ENCODE results near the gene HBM.
A peak's percentile ranks its signal among the peaks of the same experiment; 100 is the strongest.
"Not testable (repeated sequence)": the region's sequence is repeated elsewhere in the genome, so short reads cannot be mapped to it uniquely, and the experiment has no call there.

The HBM gene, protein sequence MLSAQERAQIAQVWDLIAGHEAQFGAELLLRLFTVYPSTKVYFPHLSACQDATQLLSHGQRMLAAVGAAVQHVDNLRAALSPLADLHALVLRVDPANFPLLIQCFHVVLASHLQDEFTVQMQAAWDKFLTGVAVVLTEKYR

DNA sequence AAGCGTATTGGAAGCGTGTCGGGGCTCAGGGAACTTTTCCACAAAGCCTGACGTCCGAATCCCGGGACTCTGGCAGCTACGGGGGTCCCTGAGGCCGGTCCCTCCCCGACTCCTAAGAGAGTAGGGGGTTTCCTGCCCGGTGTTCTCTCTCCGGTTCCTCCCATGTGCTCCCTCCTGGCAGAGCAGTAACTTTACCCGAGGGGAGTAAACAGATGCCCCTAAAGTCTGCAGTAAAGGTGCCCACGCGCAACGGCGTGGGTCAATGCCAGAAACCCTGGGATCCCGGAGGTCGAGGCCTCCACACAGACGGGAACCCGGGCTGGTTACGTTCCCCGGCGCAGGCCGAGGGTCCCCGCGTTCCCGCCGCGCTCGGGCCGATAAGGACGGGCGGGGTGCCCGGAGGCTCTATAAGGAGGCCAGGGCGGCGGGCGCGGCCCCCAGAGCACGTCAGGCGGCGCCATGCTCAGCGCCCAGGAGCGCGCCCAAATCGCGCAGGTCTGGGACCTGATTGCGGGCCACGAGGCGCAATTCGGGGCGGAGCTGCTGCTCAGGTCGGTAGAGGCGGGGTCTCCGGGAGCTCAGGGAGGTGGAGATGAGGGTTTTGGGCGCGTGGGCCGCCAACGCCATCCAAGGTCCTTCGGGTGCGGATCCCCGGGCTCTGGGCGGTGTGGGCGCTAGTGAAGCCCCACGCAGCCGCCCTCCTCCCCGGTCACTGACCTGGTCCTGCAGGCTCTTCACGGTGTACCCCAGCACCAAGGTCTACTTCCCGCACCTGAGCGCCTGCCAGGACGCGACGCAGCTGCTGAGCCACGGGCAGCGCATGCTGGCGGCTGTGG lies at the start of gene HBM:
TSS of gene HBM (plus strand) at position 440 of the 836 bp plus-strand sequence. CDS start at position 460, 20 bp downstream.
- no peak for DNase-seq

DNA sequence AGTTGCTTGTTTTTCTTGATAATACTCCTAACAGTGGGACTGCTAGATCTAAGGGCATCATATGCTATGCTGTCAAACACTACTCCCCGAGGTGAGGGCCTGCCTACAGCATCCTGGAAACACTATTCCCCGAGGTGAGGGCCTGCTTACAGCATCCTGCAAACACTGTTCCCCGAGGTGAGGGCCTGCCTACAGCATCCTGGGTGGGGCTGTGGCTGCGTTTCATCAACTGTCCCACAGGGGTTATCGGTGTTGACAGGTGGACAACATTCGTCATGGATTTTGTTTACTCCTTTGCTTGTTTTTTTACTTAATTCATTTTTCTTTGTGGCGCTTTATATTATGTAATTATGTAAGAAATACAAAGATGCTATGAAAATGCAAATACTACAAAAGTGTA lies 49.8 kb upstream of the HBM start:
- no peak for DNase-seq

DNA sequence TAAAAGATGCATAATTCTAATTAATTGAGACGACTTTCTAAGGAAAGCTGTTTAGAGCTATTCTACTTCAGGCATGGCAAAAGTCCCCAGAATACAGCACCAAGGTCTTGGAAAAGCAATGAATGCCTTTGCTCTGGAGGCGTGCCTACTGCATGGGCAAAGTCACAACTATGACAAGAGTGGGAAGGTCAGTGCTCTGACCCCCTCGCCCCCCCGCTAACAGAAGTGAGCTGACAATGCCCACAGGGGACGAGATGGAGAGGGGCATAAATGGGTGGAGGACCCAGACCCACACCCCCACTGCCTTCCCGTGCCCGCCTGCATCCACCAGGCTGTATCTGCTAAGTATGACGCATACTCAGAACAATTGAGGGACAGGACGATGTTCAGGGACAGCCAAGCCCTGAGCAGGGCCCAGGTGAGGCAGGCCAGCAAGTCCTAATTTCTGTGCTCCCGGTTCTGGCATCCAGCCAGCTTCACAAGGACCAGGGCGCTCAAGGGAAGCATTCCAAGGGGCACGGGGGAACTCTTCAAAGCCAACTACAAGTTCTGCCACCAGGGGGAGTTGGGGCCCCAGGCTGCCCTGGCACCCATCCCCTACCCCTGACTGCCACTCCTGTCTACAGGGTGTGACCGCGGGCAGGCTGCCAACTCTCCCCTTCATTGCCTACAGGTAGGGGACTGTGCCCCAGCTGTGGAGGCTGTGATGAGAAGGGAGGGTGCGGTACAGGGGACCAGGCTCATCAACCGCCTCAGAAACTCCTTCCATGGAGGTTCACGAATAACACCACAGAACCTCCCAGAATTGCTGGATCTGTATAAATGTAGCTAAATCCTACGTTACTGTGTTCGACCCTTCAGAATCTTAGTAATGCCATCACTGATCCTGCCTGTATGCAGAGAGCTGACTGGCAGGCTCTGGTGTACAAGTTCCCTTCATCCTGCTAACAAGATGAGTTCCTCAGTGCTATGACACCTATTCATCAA lies 48.1 kb upstream of the HBM start:
- DNase-seq = peak; percentile 82

DNA sequence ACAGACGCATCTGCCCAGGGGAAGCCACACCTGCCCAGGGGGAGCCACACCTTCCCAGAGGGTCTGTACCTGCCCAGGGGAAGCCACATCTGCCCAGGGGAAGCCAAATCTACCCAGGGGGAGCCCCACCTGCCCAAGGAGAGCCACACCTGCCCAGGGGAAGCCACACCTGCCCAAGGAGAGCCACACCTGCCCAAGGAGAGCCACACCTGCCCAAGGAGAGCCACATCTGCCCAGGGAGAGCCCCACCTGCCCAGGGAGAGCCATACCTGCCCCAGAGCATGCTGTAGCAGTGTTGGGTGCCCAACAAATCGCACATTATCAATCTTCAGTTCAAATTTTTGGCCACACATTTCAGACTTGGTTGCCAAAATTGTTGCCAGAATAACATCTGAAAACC lies 46.9 kb upstream of the HBM start:
- DNase-seq = no peak

DNA sequence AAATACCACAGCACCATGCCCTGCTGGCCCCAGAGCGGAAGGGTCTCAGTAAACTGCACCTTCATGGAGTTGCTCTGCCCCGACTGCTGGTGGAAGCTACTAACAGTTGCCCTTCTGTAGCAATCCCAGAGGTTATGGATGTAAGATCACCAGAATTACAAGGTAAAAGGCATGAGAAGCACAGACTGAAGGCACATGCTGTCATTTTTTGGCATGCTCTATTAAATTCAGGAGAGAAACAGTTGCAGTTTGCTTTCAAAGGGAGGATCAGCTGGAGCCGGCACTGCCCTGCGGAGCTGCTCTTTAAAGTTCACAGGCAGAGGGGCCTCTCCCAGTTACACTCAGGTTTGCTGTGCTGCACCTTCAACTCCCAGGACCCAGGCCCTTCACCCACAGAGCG lies 46.5 kb upstream of the HBM start:
- DNase-seq = no peak

DNA sequence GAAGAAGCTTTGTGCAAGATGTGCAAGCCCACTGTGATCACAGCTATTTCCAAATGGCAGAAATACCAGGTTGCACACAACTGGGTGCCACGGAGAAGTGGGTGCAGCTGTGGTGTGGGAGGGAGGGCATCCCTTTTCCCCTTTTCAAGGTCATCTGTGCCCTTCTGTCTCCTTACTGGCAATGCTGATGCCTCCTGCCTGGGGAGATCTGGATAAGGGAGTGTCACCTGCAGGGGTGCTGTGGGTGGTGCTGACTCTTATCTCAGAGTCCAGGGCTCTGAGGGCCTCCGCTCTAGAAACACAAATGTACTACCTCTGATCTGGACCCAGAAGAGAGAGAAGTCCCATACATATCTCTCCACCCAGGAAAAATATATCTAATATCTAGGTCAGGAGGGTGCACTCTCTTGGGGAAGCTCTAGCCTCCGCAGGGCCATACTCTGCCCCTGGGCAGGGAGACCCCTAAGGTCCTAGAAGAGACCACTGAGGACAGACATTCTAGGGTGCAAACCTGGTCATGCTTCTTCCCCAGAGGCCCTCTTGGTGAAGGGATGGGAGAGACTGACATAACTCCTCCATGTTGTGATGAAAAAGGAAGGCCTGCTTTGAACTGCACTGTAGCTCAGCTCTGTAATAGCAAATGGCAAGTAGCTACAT lies 45.8 kb upstream of the HBM start:
- DNase-seq = no peak

DNA sequence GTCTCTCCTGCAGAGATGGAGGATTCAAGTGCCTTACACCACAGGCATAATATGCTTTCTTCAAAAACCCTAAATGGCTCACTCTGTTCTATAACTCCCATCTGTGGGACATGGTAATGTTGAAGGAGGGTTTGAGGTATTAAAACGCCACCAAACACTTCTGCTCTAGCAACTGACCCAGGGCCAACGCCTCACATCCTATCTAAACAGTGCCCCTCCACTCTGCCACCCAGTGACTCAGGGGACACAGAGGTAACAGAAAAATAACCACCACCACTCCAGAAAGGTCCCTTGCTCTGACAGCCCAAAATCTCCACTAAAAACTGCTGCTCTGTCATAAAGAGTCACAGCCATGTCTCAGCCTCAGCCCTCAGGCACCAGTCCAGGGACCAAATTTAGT lies 45.0 kb upstream of the HBM start:
- no peak for DNase-seq

DNA sequence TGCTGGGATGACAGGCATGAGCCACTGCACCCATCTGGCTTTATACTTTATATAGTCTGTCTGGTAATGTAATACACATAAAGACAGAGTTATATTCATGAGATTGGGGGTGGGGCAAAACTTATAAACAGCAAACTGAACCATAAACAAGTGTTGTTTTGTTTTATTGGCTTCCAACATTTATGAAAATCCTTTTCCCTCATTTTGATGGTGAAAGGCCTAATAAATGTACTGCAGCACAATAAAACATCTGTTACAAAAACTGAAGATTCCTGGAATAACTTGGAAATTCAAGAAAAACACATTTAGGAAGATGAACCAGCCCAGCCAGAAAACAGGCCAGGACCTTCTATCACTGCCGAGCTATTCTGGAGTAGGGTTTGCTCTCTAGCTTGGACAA lies 43.4 kb upstream of the HBM start:
- DNase-seq = no peak

DNA sequence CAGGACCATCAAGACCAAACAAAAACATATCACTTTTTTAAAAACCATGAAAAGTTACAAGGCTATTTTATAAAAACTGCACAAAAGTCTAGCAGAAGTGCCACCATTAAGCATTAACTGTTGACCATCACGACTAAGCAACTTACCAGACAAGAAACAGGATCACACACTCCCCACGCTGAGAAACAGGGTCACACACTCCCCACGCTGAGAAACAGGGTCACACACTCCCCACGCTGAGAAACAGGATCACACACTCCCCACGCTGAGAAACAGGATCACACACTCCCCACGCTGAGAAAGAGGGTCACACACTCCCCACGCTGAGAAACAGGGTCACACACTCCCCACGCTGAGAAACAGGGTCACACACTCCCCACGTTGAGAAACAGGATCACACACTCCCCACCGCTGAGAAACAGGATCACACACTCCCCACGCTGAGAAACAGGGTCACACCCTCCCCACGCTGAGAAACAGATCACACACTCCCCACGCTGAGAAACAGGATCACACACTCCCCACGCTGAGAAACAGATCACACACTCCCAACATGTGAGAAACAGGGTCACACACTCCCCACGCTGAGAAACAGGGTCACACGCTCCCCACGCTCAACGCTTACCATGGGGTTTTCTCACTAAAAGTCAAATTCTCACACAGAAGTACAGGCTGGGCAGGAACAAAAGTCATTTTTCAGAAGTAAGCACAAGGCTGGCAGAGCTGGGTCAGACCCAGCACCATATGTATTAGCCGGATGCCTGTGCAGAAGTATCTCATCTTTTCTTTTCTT lies 42.0 kb upstream of the HBM start:
- not testable (repeated sequence) for DNase-seq

DNA sequence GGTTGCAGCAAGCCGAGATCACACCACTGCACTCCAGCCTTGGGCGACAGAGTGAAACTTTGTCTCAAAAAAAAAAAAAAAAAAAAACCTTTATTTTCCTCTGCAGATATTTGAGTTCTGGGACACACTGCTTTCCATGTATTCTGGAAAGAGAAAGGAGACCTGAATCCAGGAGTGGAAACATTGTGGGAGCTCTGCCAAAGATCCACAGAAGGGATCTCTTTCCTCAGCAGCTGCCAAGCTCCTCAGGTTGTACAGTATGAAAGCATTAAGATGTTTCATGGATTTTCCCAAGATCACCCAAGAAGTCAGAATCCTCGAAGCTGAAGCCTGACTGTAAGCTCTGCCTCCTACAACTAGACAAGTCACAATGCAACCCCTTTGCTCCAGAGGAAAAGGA lies 40.8 kb upstream of the HBM start:
- no peak for DNase-seq

DNA sequence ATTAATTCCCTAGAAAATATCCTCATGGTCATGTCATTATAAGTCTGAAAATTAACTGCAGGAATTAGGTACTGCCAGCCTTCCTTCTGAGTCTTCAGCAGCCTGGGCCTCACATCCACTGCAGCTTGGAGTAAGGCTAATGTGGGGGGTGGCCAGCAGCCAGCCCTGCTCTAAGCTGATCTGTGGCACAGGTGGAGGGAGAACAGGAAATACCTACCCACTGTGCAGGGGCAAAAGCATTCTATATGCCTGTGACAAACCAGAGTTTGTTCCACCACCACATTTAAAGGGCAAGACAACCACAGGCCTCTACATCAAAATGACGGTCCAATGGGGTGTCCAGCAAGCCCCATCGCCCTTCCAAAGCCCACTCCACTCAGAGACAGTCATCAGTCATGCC lies 36.7 kb upstream of the HBM start:
- DNase-seq = no peak

DNA sequence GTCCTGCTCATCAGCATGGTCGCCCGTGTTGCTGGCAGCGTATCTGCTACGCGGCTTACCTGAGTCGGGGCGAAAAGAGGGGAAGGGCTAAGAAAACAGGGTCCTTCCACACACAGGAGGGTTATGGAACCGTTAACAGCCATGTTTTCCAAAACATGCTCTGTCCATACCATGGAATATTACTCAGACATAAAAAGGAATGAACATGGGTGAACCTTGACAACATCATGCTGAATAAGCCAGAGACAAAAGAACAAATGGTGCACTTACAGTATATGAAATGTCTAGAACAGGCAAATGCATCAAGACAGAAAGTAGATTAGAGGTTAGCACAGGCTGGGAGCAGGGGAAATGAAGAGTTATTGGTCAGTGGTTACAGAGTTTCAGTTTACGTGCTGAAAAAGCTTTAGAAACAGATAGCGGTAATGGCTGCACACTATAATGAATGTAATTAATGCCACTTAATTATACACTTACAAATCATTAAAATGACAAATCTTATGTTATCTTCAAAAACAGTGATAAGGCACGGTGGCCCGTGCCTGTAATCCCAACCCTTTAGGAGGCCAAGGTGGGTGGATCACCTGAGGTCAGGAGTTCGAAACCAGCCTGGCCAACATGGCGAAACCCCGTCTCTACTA lies 35.1 kb upstream of the HBM start:
- no peak for DNase-seq

DNA sequence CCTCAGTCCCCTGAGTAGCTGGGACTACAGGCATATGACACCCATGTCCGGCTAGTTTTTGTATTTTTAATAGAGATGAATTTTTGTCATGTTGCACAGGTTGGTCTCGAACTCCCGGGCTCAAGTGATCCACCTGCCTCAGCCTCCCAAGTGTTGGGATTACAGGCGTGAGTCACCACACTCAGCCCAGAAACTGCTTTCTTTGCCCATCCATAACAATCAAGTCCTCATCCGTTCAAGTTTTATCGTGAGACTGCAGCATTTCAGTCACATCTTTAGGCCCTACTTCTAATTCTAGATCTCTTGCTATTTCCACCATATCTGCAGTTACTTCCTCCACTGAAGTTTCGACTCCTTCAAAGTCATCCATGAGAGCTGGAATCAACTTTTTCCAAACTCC lies 33.7 kb upstream of the HBM start:
- no peak for DNase-seq

DNA sequence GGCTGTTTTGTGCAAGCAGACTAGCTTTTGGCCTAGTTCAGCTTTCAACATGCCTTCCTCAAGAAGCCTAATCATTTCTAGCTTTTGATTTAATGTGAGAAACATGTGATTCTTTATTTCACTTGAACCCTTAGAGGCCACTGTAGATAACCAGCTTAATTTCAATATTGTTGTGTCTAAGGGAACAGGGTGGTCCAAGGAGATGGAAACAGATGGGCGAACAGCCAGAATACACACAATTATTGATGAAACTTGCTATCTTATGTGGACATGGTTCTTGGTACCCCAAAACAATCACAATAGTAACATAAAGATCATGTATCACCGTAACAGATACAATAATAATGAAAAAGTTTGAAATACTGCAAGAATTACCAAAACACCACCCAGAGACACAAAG lies 32.1 kb upstream of the HBM start:
- DNase-seq = no peak

DNA sequence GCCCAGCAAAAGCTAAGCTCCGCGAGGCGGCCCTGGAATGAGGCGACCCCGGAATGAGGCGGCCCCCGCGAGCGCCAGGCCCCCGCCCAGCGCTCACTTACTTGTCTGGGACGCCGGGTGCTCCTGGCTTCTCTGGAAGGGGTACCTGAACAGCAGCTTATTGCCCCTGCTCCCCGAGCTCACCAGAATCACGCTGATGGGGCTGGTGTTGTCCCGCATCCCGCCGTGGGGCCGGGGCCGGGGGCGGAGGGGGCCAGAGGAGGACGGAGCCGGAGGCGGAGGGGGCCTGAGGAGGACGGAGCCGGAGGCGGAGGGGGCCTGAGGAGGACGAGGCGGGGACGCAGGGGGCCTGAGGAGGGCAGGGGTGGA lies 27.7 kb upstream of the HBM start:
- no peak for DNase-seq

DNA sequence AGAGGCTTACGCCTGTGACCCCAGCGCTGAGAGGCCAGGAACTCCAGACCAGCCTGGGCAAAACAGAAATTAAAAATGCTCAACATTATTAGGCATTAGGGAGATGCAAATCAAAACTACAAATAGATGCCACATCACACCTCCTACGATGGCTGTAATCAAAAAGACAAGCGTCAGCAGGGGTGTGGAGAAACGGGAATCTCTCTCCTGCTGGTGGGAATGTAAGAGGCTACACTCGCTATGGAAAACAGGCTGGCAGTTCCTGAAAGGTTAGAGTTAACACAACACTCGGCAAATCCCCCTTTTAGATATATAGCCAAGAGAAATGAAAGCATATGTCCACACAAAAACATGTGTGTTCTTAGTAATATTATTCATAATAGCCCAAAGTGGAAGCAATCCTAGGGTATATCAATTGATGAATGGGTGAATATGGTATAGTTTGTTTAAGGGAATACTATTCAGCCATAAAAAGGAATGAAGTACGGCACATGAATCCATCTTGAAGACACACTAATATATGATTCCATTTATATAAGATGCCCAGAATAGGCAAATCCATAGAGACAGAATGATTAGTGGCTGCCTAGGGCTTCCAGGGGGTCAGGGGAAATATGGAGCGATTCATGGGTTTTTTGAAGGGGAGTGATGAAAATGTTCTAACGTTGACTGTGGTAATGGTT lies 25.5 kb upstream of the HBM start:
- no peak for DNase-seq

DNA sequence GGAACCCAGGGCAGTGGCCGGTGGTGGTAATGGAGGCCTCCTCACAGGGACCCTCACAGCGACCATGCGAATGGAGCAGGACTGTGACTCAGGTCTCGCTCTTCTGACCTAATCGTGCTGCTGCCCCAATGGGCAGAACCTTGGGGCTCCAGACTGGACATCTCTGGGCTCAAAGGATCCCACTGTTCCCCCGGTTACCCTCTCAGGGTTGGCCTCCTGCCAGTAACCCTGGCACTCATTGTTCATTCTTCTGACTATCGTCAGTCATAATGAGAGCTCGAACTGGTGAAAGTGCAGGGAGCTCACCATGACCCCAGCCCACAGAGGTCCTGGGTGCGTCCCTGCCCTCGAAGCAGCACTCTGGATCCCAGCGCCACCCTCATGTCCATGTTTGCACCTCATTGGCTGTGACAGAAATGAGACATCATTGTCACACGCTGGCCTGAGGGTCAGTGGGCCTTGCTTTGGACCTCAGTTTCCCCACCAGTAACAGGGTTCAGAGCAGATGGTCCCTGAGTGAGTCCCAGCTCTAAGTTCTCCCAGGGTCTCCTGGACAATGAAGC lies 23.3 kb upstream of the HBM start:
- no peak for DNase-seq

DNA sequence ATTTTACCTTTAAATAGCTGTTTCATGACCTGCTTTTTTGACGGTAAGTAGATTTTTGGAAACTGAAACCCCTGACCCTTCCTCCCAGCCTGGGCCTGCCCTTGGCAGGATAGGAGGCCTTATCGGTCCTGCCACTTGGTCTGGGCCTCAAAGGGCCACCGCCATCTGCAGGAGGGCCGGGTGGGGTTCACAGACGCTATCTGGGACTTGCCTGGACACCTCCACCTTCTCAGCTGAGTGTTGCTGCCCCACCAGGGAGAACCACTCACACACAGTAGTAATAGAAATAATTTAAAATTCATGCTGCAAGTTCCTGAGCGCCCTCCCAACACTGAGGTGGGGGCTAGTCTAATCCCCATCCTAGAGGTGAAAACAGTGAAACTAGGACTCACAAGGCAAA lies 22.7 kb upstream of the HBM start:
- DNase-seq = no peak

DNA sequence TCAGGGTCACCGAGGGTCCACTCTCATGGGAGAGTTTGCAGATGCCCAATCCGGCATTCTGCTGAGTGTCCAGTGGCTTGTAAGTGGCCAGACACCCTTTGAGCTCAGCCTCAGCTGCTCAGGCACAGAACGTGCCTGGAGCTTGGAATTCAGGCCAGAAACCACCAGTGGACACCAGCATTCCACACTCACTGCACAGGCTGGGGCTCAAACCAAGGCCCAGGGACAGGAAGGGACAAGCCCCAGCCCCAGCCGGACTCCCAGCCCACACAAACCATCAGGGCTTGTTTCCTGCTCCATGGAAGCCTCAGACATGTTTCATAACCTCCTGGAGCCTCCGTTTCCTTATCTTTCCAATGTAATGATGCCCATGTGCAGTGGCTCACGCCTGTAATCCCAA lies 22.3 kb upstream of the HBM start:
- no peak for DNase-seq

DNA sequence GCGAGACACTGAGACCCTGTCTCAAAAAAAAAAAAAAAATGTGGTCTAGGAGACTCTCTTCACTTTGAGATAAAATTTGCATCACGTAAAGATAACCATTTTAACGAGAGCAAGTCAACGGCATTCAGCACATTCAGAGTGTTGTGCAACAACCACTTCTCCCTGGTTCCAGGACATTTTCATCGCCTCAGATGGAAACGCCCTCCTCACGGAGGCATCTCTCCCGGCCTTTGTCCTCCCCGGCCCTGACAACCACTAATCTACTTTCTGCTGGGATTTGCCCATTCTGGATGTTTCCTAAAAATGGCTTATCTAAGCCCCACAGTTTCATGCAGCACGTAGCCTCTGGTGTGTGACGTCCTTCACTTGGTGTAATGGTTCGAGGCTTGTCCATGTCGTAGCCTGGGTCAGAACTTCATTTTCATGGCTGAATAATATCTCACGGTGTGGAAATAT lies 21.0 kb upstream of the HBM start:
- DNase-seq = no peak

DNA sequence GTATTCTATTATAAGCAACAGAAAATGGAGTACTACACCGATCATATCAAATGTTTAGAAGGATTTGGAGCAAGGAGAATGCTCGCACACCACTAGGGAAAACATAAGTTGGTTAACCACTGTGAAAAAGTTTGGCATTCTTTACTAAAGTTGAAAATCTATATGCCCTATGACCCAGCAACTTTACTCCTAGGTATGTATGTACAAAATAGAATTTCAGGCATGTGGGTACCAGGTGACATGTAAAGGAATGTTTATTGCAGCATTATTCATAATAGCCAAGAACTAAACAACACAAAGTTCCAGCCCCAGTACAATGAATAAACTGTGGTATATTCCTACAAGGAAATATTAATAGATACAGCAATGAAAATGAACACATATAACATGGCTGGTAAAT lies 19.1 kb upstream of the HBM start:
- no peak for DNase-seq

All from NCI-H1105 (cell line).